ENCODE results near the gene ALDH7A1.

The ALDH7A1 gene

DNA sequence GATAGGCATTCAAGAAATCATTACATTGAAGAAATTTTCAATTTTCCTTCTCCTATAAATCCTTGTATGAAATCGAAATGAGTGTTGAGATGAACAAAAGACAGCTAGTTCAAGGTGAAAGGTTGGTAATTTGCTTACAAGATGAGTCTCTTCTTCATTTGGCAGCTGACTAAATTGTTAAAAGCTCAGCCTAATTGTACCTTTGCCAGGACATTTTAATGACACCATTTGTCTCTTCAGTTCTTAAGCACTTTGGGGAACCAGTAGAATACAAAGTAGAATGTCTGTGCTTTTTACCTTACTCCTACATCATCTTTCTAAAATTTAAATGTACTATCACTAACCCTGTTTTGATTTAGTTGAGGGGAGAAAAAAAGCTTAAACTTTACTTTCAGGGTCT, 112.4 kb downstream of the ALDH7A1 start:
- no peak for DNase-seq (ENCODE audit: low spot score)
- ChIA-PET CTCF (interaction anchor here (0.6 to 0.9 kb wide), 2 partner anchors 12 to 632 kb away, joined by 3 read pairs; no protein-coding TSS in a partner anchor), POLR2A (ENCODE audit: low non-redundant PET) (no interaction called here)
- TF ChIP-seq, protein P1, sequence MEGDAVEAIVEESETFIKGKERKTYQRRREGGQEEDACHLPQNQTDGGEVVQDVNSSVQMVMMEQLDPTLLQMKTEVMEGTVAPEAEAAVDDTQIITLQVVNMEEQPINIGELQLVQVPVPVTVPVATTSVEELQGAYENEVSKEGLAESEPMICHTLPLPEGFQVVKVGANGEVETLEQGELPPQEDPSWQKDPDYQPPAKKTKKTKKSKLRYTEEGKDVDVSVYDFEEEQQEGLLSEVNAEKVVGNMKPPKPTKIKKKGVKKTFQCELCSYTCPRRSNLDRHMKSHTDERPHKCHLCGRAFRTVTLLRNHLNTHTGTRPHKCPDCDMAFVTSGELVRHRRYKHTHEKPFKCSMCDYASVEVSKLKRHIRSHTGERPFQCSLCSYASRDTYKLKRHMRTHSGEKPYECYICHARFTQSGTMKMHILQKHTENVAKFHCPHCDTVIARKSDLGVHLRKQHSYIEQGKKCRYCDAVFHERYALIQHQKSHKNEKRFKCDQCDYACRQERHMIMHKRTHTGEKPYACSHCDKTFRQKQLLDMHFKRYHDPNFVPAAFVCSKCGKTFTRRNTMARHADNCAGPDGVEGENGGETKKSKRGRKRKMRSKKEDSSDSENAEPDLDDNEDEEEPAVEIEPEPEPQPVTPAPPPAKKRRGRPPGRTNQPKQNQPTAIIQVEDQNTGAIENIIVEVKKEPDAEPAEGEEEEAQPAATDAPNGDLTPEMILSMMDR (conservative IDR thresholded peaks at IDR 0.05; ENCODE audit: low read depth), result no peak
- no peak overlapping the region for H3K27ac ChIP-seq

DNA sequence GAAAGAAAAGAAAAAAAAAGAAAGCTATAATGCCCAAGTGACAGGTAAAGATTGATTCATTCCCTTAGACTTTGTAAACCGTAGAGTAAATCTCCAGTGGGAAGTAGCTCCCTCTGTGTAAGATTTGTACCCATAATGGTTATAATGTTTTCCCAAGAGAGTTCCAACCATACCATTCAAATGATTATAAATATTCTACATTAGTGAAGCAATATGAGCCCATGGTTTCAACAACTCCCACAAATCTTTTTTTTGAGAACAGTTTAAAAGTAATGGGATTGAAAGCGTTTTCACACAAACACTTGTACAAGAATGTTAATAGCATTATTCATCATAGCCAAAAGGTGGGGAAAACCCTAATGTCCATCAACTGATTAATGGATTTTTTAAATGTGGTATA, 113.8 kb downstream of the ALDH7A1 start:
- no peak overlapping the region for H3K27ac ChIP-seq
- TF ChIP-seq, protein P1 (conservative IDR thresholded peaks at IDR 0.05; ENCODE audit: low read depth), result no peak
- no peak for DNase-seq (ENCODE audit: low spot score)
- POLR2A ChIA-PET (ENCODE audit: low non-redundant PET), result no interaction called here
- CTCF ChIA-PET, result interaction anchor here (0.7 kb wide), 1 partner anchor 65 kb away, joined by 3 read pairs; no protein-coding TSS in a partner anchor
